HG02973 (cell line): ENCODE data around the gene SEC61A2.
A peak's percentile ranks its signal among the peaks of the same experiment; 100 is the strongest.
"Not testable (repeated sequence)": the region's sequence is repeated elsewhere in the genome, so short reads cannot be mapped to it uniquely, and the experiment has no call there.

Source experiments
- ATAC-seq: cut with Tn5 transposase; IDR thresholded peaks from one replicate; pipeline ENCODE4 v1.9.1; 2021; ENCODE audit warnings: moderate library complexity; ENCODE audit not compliant: unreplicated experiment

Gene SEC61A2

GRCh38 chr10:12158111-12158510, 28.6 kb downstream of the SEC61A2 start:
- ATAC-seq: no peak

GRCh38 chr10:12160664-12161063, 31.2 kb downstream of the SEC61A2 start:
- ATAC-seq: no peak

GRCh38 chr10:12162927-12163326, 33.5 kb downstream of the SEC61A2 start:
- no peak for ATAC-seq

GRCh38 chr10:12164085-12164484, 34.6 kb downstream of the SEC61A2 start:
- ATAC-seq: no peak

GRCh38 chr10:12165036-12165435, 35.6 kb downstream of the SEC61A2 start:
- ATAC-seq: no peak

DNA sequence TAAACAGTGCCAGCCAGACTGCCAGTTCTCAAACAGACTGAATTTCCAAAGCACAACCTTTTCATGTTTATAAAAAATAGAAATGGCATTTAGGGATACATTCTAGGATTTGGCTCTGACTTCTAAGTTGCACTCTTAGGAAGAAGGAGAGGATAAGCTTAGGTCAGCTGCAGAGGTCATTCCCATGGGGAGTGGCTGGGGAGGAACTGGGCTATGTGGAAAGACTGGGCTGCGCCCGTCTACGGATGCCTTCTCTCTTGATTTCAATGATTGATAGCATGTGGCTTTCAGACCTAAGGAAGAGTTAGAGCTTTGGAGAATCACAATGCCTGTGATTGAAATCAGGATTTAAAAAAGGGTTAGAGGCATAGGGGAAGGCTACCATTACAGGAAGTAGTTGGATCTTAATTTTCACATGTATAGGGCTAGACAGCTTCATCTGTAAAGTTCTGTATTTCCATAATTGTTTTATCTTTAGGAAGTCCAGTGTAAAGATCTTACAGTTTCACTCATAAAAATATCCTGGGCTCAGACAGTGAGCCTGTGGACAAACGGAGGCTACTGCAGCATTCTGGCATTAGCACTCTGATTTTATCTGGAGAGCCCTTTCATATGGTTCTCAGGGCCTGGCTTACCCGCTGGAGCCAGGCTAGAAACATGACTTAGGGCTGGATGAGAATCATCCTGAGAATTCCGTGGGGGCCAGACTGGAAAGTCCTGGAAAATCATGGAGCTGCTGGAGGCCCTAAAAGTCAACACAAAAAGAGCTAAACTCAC, 36.7 kb downstream of the SEC61A2 start:
- no peak for ATAC-seq

GRCh38 chr10:12171512-12171911, 42.0 kb downstream of the SEC61A2 start:
- not testable (repeated sequence) for ATAC-seq

GRCh38 chr10:12177642-12178041, 48.2 kb downstream of the SEC61A2 start:
- ATAC-seq: no peak

DNA sequence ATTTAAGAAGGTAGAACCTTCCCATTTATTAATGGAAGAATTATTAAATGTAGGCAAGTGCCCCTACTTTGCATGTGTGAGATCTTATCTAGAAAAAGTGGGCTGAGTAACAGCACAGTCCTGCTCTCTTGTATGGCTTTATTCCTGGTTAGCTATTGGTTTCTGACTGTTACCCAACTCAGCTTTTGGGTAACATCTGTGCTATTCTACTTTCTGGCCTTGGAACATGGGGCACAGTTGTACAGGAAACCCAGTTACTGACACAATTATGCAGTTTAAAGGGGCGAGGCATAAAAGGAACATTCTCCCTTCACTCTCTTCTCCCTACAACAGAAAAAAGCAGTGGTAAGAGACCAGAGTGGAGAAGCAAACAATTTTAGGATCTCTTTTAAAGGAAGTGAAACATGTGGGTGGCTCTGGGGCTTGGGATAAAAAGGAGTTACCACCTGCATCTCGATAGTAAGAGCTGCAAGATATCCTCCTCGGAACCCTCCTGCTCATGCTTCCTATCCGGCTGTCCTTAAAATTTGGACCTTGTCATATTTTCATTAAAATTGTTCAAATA, 50.2 kb downstream of the SEC61A2 start:
- no peak for ATAC-seq

- no peak for ATAC-seq
Measured at GRCh38 chr10:12180221-12180974, 50.9 kb downstream of the SEC61A2 start.

GRCh38 chr10:12181065-12181775, 51.7 kb downstream of the SEC61A2 start:
- ATAC-seq: no peak

DNA sequence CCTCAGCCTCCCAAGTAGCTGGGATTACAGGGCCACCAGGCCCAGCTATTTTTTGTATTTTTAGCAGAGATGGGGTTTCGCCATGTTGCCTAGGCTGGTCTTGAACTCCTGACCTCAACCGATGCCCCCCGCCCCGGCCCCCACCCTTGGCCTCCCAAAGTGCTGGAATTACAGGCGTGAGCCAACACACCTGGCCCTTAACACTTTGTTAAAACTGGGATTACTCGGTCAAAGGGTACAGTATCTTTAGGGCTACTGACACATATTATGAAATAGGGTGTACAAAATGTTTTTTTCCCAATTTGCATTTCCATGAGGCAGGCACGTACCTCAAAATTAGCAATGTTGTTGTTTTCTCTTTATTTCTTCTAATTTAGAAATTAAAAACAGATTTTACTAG, 54.7 kb downstream of the SEC61A2 start:
- ATAC-seq: no peak

- ATAC-seq: no peak
Measured at GRCh38 chr10:12186323-12186722, 56.8 kb downstream of the SEC61A2 start.

DNA sequence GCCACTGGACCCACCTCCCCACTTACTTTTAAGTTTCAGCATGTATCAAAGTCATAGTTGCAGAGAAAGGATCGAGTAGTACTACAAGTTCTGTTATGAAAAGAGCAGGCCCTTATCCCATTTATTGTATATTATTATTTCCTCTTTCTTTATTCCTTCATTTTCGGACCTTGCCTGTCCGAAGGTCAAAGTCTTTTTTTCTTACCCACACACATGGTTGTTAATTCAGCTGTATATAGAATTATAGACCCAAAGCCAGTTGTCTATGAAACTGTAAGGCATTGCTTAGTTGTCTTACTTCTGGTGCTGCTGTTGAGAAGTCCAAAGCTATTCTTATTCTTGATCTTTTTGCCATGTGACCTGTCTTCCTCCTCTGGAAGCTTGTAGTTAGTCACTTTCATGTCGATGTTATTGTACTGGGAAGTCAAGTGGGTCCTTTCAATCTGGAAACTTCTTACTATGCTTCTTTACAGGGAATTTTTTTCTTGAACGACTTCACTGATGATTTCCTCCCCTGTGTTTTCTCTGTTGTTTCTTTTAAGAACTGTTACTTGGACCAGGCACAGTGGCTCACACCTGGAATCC, 57.9 kb downstream of the SEC61A2 start:
- no peak for ATAC-seq

GRCh38 chr10:12188656-12189055, 59.2 kb downstream of the SEC61A2 start:
- no peak for ATAC-seq

DNA sequence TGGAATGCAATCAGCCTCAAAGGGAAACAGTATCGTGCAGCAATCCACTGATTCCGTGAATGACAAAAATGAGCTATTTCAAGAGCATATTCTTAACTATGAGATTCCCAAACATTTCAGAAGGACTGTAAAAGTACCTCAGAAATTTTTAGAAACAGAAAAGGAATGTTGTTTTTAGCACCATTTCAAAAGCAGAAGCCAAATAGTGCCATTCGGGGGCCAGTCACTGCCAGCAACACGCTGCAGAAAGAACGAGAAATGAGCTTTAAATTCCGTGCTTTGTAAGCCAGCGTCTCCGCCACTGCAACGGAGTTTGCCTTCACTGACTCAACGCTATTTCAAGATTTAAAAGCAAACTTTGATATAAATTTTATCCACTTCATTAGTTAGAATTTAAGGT, 59.9 kb downstream of the SEC61A2 start:
- no peak for ATAC-seq

DNA sequence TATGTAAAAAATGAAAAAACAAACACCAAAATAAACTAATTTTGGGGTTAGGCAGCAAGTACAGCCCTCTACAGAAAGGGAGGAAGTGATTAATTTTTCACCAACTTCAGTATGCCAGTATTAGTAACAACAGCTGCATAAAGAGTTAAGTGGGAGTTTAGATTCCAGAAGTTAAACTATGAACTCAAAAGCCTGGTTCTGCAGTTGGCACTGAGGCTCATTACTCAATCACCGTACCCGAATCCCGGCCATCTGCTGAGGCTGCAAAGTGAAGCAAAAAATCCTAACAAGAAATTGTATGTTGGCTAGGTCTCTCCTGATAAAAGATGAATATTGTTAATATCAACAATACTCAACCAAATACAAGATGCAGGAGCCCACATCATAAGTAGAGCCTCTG, 62.2 kb downstream of the SEC61A2 start:
- no peak for ATAC-seq

GRCh38 chr10:12193193-12193592, 63.7 kb downstream of the SEC61A2 start:
- no peak for ATAC-seq

GRCh38 chr10:12194752-12195271, 65.3 kb downstream of the SEC61A2 start:
- no peak for ATAC-seq

DNA sequence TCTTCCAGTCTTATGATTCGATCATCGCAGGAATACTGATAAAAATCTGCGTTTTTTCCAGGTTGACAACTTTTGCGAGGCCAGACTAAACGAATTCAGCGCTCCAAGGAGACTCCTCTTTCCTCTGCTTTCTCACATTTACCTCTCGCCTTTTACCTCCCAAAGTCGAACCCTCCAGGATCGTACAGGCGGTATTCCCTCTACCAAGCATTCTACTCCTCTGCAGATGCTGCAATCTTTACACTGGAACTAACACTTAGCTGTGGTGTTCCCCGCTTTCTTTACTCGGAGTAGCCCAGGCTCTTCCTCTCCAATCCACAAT, 65.8 kb downstream of the SEC61A2 start:
- peak; percentile 8 for ATAC-seq
